ENCODE measurements around the gene FOXD4. TPM values are rescaled to one million over a fixed set of nuclear protein-coding genes. Genes with fewer than 3 reads are reported as not detected.
"Not testable (repeated sequence)": the region's sequence is repeated elsewhere in the genome, so short reads cannot be mapped to it uniquely, and the experiment has no call there.

The FOXD4 gene
- total and polyA plus RNA-seq, 5 donors = 0.14 to 0.31 (median 0.19) TPM

DNA sequence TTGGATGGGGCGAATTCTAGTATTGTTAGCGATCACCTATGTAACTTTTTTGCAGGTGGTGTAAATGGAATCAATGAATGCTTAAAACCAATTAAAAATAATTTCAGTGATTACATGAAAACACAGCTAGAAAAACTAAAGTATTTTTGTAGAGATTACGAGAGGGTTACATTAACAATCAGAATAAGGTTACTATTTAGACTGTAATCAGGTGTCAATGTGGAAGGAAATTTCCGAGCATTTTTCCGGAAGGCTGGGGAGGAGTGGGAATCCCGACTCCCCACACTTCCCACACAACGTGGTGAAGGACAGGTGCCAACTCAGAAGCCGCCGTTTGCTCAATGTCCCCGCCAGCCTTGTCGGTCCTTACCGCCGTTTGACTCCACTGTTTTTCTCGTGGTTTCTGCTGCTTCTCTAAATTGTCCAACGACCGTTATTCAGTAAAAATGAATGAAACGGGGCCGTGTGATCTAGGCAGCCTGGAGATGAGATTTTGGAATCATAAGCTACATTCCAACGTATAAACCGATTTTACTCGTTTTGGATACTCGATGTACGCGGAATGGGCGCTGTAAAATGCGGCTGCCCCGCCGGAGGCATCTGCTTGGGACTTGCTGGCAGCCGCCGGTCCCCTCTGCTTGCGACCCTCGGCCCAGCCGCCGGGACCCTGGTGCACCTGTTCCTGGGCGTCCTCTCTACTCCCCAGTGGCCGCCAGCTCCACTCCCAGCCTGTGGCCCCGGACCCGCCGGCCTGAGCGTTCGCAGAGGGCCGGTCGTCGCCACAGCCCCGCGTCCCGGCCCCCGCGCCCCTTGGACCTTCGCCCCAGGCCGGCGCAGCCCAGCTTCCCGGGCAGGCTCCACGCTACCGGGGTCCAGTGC, 5.4 kb downstream of the FOXD4 start:
- intact Hi-C loops (cut with DNase I); H3K9me3 ChIP-seq (ENCODE audit: control insufficient read depth, low read length); DNase-seq; H3K4me1 ChIP-seq (ENCODE audit: control insufficient read depth, insufficient read depth, low read length); H3K27me3 ChIP-seq (ENCODE audit: control insufficient read depth, insufficient read depth); H3K27ac ChIP-seq (ENCODE audit: low read length): not testable (repeated sequence)
- ATAC-seq = peak in 1 of 2 donors; percentile 17
- peak overlapping the region; percentile 47 for H3K4me3 ChIP-seq (ENCODE audit: low read length)
- WGBS = 10% methylated on average over 49 of the region's 55 CpGs

DNA sequence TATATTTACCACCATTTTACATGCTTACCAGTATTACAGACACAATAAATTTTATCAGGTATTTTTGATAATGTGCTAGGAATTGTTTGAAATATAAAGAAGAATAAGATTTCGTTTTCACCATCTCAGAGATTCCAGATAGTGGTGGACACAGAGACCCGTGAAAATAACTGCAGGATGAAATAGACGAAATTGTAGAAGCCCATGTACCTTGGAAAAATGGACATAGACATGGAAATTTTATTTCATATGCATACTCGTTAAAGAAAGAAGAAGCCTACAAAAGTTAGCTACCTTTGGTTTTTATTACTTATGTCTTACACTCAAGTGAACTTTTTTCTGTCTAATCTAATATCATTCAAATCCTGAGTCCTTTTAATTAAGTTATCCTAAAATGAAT, 7.5 kb downstream of the FOXD4 start:
- H3K27ac ChIP-seq (ENCODE audit: low read length); H3K9me3 ChIP-seq (ENCODE audit: control insufficient read depth, low read length); intact Hi-C loops (cut with DNase I); H3K4me3 ChIP-seq (ENCODE audit: low read length); DNase-seq; H3K4me1 ChIP-seq (ENCODE audit: control insufficient read depth, insufficient read depth, low read length); H3K27me3 ChIP-seq (ENCODE audit: control insufficient read depth, insufficient read depth); ATAC-seq: not testable (repeated sequence)
- WGBS = 24% methylated on average over 4 of the region's 4 CpGs

DNA sequence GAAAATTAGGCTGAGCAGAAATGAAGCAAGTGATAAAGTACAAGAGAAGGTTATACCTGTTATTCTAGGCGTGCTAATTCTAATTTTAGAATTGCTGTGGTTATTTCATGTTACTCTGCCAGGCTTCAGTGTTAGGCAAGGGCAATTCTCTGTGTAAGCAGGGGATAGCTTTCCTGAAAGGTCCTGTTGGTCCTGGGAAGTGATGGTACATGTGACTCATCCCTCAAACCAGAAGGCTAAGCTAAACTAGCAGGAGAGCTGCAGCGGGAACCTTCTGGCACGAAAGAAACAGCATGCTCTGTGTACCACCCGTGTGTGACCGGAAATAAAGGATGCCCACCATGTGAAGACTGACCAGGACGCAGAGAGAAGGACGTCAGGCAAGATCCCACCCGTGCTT, 8.7 kb downstream of the FOXD4 start:
- WGBS = 25% methylated on average over 6 of the region's 8 CpGs
- H3K27me3 ChIP-seq (ENCODE audit: control insufficient read depth, insufficient read depth); H3K4me3 ChIP-seq (ENCODE audit: low read length); H3K27ac ChIP-seq (ENCODE audit: low read length); DNase-seq; H3K9me3 ChIP-seq (ENCODE audit: control insufficient read depth, low read length); ATAC-seq; H3K4me1 ChIP-seq (ENCODE audit: control insufficient read depth, insufficient read depth, low read length); intact Hi-C loops (cut with DNase I): not testable (repeated sequence)

DNA sequence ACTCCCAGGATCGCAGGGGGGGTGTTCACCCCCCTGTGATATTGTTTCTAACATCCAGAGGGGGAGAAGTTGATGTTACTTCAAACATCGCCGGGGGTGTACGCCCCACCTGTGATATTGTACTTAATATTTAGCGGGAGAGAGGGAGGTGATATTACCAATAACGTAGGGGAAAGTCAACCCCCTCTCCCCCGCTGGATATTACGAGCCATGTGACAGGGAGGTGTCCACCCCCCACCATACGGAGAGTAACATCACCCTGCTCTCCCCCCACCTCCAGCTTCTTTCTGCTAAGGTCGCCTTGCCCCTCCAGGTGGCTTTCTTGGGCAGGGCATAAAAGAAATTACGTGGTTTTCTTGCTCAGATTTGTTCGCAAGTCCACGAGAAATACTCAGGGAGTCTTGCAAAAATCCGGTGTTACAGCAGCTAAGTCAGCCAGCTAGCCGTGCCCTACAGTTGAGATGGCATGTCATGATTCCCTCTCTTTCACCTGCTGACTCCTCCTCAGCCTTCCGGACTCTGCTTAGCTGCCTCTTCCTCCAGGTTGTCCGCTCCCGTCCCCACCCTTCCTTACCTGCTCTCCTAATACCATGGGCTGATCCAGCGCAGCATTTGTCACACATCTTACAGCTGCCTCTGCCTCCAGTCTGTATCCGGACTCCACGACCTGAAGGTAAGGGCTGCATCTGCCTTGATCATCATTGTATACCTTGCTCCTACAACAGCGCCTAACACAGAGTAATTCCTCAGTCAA, 9.3 kb downstream of the FOXD4 start:
- DNase-seq; H3K9me3 ChIP-seq (ENCODE audit: control insufficient read depth, low read length); H3K27ac ChIP-seq (ENCODE audit: low read length); H3K4me3 ChIP-seq (ENCODE audit: low read length); H3K27me3 ChIP-seq (ENCODE audit: control insufficient read depth, insufficient read depth); ATAC-seq; H3K4me1 ChIP-seq (ENCODE audit: control insufficient read depth, insufficient read depth, low read length); intact Hi-C loops (cut with DNase I): not testable (repeated sequence)
- WGBS = 20% methylated on average over 21 of the region's 22 CpGs

DNA sequence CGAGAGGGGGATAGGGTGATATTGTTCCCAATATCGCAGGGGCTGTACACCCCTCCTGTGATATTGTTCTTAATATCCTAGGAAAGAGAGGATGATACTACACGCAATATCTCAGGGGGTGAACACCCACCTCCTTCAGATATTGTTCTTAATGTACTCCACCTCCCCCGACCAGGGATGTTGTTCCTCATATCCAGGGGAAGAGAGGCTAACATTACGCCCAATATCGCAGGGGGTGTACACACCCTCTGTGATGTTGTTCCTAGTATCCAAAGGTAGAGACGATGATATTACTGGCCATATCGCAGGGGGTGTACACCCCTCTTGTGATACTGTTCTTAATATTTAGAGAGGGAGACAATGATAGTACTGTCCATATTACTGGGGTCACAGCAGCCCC, 12.2 kb downstream of the FOXD4 start:
- intact Hi-C loops (cut with DNase I); DNase-seq; ATAC-seq; H3K27ac ChIP-seq (ENCODE audit: low read length); H3K27me3 ChIP-seq (ENCODE audit: control insufficient read depth, insufficient read depth); H3K4me3 ChIP-seq (ENCODE audit: low read length); H3K4me1 ChIP-seq (ENCODE audit: control insufficient read depth, insufficient read depth, low read length); H3K9me3 ChIP-seq (ENCODE audit: control insufficient read depth, low read length): not testable (repeated sequence)
- WGBS = 80% methylated on average over 8 of the region's 8 CpGs

DNA sequence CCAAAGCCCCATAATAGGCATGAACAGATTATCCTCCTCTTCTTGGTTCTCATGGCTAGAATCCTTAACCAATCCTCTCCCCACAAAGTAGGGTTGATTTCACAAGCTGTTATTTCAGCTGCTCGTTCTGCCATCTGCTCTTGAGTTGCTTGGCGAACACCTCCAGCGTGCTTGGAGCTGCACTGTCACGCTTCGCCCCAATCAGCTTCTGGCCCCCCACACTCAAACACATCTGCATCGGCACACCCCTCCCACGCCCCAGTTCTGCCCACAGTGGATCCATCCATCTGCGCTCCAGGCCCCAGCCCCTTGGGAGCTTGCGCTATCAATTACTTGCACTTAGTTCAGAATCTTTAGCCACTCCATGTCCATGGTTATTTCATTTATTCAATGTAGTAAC, 17.8 kb downstream of the FOXD4 start:
- intact Hi-C loops (cut with DNase I); H3K27ac ChIP-seq (ENCODE audit: low read length); H3K9me3 ChIP-seq (ENCODE audit: control insufficient read depth, low read length); ATAC-seq; H3K4me3 ChIP-seq (ENCODE audit: low read length); H3K27me3 ChIP-seq (ENCODE audit: control insufficient read depth, insufficient read depth); DNase-seq; H3K4me1 ChIP-seq (ENCODE audit: control insufficient read depth, insufficient read depth, low read length): not testable (repeated sequence)
- WGBS = 94% methylated on average over 9 of the region's 9 CpGs

DNA sequence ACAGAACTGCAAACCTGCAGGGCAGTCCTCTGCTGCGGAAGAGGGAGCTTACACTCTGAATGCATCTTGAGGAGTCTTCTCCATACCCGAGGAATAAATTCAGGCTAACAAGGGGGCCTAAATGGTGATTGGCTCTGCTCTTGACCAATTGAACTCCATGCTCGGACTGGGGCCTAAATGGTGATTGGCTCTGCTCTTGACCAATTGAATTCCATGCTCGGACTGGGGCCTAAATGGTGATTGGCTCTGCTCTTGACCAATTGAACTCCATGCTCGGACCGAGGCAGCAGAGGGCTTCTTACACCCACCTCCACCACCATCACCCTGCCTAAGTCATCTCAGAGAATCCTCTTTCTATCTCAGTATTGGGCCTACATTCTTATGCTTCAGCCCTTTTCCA, 18.4 kb downstream of the FOXD4 start:
- H3K4me1 ChIP-seq (ENCODE audit: control insufficient read depth, insufficient read depth, low read length); H3K27me3 ChIP-seq (ENCODE audit: control insufficient read depth, insufficient read depth); H3K27ac ChIP-seq (ENCODE audit: low read length); intact Hi-C loops (cut with DNase I); H3K9me3 ChIP-seq (ENCODE audit: control insufficient read depth, low read length); H3K4me3 ChIP-seq (ENCODE audit: low read length); ATAC-seq; DNase-seq: not testable (repeated sequence)
- 85% methylated on average over 6 of the region's 6 CpGs for WGBS

DNA sequence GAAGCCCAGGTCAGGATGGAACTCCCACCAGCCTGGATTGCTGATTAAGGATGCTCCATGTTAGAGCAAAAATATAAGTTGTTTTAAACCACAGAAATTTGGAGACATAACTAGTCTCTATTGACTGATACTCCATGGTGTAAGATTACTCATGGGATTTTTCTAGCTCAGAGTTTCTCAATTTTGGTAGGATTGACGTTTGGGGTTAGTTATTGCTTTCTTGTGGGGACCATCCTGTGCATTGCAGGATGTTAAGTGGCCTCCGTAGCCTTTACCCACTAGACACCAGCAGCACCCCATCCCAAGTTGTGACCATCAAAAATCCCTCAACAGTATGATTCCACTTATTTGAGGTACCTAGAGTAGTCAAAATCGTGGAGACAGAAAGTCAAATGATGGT, 19.4 kb downstream of the FOXD4 start:
- ATAC-seq; DNase-seq; intact Hi-C loops (cut with DNase I); H3K27ac ChIP-seq (ENCODE audit: low read length); H3K9me3 ChIP-seq (ENCODE audit: control insufficient read depth, low read length); H3K4me1 ChIP-seq (ENCODE audit: control insufficient read depth, insufficient read depth, low read length); H3K27me3 ChIP-seq (ENCODE audit: control insufficient read depth, insufficient read depth); H3K4me3 ChIP-seq (ENCODE audit: low read length): not testable (repeated sequence)
- WGBS = 72% methylated on average over 3 of the region's 3 CpGs

DNA sequence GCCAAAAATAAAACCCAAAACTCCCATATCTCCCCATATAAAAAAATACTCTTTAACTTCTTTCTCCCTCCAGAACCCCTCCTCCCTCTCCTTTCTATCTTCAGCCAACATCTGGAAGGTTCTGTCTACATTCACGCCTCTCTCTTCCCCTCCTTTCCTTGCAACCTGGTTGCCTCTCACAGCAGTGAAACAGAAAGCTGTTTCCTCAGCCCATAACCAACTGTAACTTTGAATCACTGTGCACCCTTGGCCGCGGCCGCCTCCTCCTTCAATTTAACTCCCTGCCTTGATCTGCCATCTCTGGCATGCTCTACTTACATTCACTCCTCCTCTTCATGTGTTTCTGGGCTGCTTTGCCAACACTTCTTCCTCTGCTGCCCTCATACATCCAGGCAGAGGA, 23.2 kb downstream of the FOXD4 start:
- DNase-seq; H3K27me3 ChIP-seq (ENCODE audit: control insufficient read depth, insufficient read depth); H3K27ac ChIP-seq (ENCODE audit: low read length); H3K4me3 ChIP-seq (ENCODE audit: low read length); intact Hi-C loops (cut with DNase I); H3K4me1 ChIP-seq (ENCODE audit: control insufficient read depth, insufficient read depth, low read length); H3K9me3 ChIP-seq (ENCODE audit: control insufficient read depth, low read length): not testable (repeated sequence)
- ATAC-seq = peak; percentile 26 to 54
- 62% methylated on average over 4 of the region's 4 CpGs for WGBS

DNA sequence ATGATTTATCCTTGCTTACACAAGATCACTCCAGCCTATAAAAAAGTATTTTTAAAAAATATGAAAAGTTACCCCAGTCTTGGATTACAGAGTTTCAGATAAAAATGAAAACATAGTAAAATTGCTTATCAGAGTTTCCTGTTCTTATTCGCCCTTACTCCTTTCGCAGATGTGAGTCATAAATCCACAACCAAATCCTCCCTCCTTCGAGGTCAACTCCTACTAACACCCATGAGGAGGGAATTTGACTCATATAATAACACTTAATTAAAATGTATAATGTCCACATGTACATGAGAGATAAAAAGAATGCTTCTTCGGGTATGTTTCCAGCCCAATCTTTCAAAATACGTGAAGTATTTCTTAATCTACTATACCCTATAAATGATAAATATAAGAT, 23.9 kb downstream of the FOXD4 start:
- intact Hi-C loops (cut with DNase I); DNase-seq; H3K27me3 ChIP-seq (ENCODE audit: control insufficient read depth, insufficient read depth): not testable (repeated sequence)

DNA sequence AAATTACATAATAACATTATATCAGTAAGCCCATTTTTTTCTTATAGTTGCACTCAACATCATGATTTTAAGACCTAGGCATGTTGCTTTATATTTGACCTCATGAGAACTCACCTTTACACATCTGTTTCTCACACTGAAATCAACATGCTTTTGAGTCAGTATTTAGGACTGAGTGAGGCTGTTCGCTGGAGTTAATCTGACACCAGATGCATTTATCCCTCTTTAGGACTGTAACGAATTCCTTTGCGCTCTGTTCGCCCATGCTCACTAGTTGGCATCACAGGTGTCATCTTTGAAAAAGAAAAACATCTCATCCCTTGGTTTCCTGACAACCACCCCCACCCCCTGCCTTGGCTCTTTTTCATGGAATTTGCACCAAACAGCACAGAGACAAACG, 24.3 kb downstream of the FOXD4 start:
- H3K27me3 ChIP-seq (ENCODE audit: control insufficient read depth, insufficient read depth); H3K4me3 ChIP-seq (ENCODE audit: low read length); ATAC-seq; intact Hi-C loops (cut with DNase I); H3K27ac ChIP-seq (ENCODE audit: low read length); H3K9me3 ChIP-seq (ENCODE audit: control insufficient read depth, low read length); DNase-seq; H3K4me1 ChIP-seq (ENCODE audit: control insufficient read depth, insufficient read depth, low read length): not testable (repeated sequence)
- 76% methylated on average over 4 of the region's 5 CpGs for WGBS

More for the DNA sequence above, 23.9 kb downstream of the FOXD4 start:
- H3K27ac ChIP-seq (ENCODE audit: low read length); H3K4me3 ChIP-seq (ENCODE audit: low read length); H3K4me1 ChIP-seq (ENCODE audit: control insufficient read depth, insufficient read depth, low read length); H3K9me3 ChIP-seq (ENCODE audit: control insufficient read depth, low read length): not testable (repeated sequence)
- 52% methylated on average over 4 of the region's 5 CpGs for WGBS
- ATAC-seq = peak in 1 of 2 donors; percentile 48

Data from right cardiac atrium (tissue), 5 donors.